Endodermal cell (in vitro differentiated cells): ENCODE data around the gene GAST. TPM values are rescaled to one million over a fixed set of nuclear protein-coding genes. Genes with fewer than 3 reads are reported as not detected.

Experiments
- DNase-seq: peaks from one replicate; pipeline ENCODE4 v3.0.0-alpha.2; 2017
- H3K27ac ChIP-seq: 2 replicates; pipeline ENCODE4 v1.5.1; 2013; ENCODE audit warnings: mild to moderate bottlenecking, low read depth, low read length, moderate library complexity
- H3K27me3 ChIP-seq: 2 replicates; pipeline ENCODE4 v1.6.1; 2013; ENCODE audit warnings: mild to moderate bottlenecking, low read length, moderate library complexity; ENCODE audit not compliant: insufficient read depth, control insufficient read depth, poor library complexity, severe bottlenecking
- H3K36me3 ChIP-seq: 2 replicates; pipeline ENCODE4 v1.7.0; 2013; ENCODE audit warnings: mild to moderate bottlenecking, low read length, moderate library complexity; ENCODE audit not compliant: control insufficient read depth, insufficient read depth
- H3K4me1 ChIP-seq: one replicate; pipeline ENCODE4 v1.7.0; 2013; ENCODE audit warnings: low read length; ENCODE audit not compliant: control insufficient read depth, insufficient read depth
- H3K4me3 ChIP-seq: 2 replicates; pipeline ENCODE4 v1.5.1; 2013; ENCODE audit warnings: mild to moderate bottlenecking, low read length, moderate library complexity
- H3K9ac ChIP-seq: 2 replicates; pipeline ENCODE4 v1.6.1; 2013; ENCODE audit warnings: mild to moderate bottlenecking, low read length, moderate library complexity; ENCODE audit not compliant: poor library complexity, severe bottlenecking; ENCODE audit errors: extremely low read depth
- H3K9me3 ChIP-seq: 2 replicates; pipeline ENCODE4 v1.6.1; 2013; ENCODE audit warnings: mild to moderate bottlenecking, low read length, moderate library complexity; ENCODE audit not compliant: control insufficient read depth
- H3K27ac Mint-ChIP-seq: 2 replicates; pipeline ENCODE4 v1.8.0; 2020; ENCODE audit warnings: mixed read lengths
- H3K27me3 Mint-ChIP-seq: 2 replicates; pipeline ENCODE4 v1.8.0; 2021; ENCODE audit warnings: mild to moderate bottlenecking, mixed read lengths; ENCODE audit not compliant: insufficient read depth
- H3K36me3 Mint-ChIP-seq: 2 replicates; pipeline ENCODE4 v1.8.0; 2020; ENCODE audit warnings: low read depth, mixed read lengths
- H3K4me1 Mint-ChIP-seq: 2 replicates; pipeline ENCODE4 v1.8.0; 2020; ENCODE audit warnings: mixed read lengths
- H3K4me3 Mint-ChIP-seq: 2 replicates; pipeline ENCODE4 v1.8.0; 2020; ENCODE audit warnings: mild to moderate bottlenecking, moderate library complexity, mixed read lengths
- H3K9me3 Mint-ChIP-seq: 2 replicates; pipeline ENCODE4 v1.8.0; 2020; ENCODE audit warnings: mild to moderate bottlenecking, mixed read lengths
- WGBS, 2 experiments: methylation state at CpG; one replicate each; pipeline versions ENCODE4 v1.1.5 to v1.1.7; 2013; ENCODE audit warnings: missing lambda C conversion rate in 2 of 2, mixed read lengths in 1 of 2; ENCODE audit not compliant: insufficient coverage in 1 of 2, insufficient read length in 1 of 2; 5-methylcytosine and 5-hydroxymethylcytosine counted together
- total RNA-seq, 2 donors: library from RNA; stranded (reverse); fragmentation: NEBNext Ultra II Directional in 1 of 2; extraction: Animal tissue kit (Norgen Biotek cat#: 25700) in 1 of 2; gene quantifications; 2 replicates in 1 of 2; 3 replicates in 1 of 2; pipeline ENCODE4 v1.2.1, GENCODE V29; 2021
- TF ChIP-seq, protein P1 (sequence below): fragments of 200-600 bp; sonication (generic); conservative IDR thresholded peaks from 2 replicates; pipeline ENCODE4 v1.5.0; 2021; ENCODE audit warnings: antibody characterized with exemption, mild to moderate bottlenecking

GAST gene
- total RNA-seq, 2 donors from 2014 or later = not detected

DNA sequence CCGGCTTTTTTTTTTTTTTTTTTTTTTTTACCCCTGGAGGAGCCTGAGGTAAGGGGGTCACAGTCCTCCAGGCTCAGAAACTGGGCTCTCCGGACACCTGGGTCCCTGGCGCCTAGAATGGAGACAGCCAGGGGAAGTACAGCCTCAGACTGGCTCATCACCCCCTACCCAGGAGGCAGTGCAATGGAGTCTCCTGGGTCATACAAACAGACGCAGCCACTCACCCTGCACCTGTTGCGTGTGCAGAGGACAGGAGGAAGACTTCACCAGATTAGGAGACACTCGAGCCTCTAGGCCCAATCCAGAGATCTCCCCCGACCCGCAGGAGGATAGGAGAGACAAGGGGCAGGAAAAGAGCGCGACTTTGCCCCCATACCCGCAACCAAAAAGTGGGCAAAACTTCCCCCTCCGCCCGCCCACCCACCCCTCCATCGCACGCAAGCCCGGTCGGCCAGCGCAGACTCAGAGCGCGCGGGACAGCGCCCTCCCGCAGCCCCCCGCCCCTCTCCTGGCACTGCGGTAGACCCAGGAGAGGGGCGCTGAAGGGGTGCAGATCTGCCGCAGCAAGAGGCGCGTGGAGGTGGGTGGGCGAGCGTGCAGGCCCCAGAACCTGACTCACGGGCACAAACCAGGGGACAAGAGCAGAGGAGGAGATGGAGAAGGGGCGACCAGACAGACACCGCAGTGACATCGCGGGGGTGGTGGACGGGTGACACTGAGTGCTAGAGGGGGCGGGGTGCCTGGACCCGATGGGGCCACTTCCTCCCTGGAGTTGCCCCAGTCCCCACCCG, 21.4 kb downstream of the GAST start:
- Histone ChIP-seq H3K27me3 (peaks cover 68% of the 10 kb centered on the region), H3K4me1 (no peaks in the 10 kb centered on the region), H3K27ac (no peak overlapping the region), H3K4me3 (peak overlapping the region; percentile 84), H3K36me3 (no peaks in the 10 kb centered on the region), H3K9me3 (no peaks in the 10 kb centered on the region), H3K9ac (no peak overlapping the region)
- H3K36me3 Mint-ChIP-seq = no peaks in the 10 kb centered on the region
- peak overlapping the region; percentile 56 for H3K4me3 Mint-ChIP-seq
- TF ChIP-seq, protein P1, sequence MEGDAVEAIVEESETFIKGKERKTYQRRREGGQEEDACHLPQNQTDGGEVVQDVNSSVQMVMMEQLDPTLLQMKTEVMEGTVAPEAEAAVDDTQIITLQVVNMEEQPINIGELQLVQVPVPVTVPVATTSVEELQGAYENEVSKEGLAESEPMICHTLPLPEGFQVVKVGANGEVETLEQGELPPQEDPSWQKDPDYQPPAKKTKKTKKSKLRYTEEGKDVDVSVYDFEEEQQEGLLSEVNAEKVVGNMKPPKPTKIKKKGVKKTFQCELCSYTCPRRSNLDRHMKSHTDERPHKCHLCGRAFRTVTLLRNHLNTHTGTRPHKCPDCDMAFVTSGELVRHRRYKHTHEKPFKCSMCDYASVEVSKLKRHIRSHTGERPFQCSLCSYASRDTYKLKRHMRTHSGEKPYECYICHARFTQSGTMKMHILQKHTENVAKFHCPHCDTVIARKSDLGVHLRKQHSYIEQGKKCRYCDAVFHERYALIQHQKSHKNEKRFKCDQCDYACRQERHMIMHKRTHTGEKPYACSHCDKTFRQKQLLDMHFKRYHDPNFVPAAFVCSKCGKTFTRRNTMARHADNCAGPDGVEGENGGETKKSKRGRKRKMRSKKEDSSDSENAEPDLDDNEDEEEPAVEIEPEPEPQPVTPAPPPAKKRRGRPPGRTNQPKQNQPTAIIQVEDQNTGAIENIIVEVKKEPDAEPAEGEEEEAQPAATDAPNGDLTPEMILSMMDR = no peak
- H3K4me1 Mint-ChIP-seq = peaks cover 9% of the 10 kb centered on the region
- 13 to 17% methylated on average over 10 to 34 of the region's 40 CpGs for WGBS, 2 experiments
- H3K9me3 Mint-ChIP-seq = no peaks in the 10 kb centered on the region
- no peak overlapping the region for H3K27ac Mint-ChIP-seq
- peaks cover 80% of the 10 kb centered on the region for H3K27me3 Mint-ChIP-seq
- no peak for DNase-seq

GRCh38 chr17:41734139-41734948, 22.2 kb downstream of the GAST start, which contains the start of gene HAP1:
Gene HAP1 (minus strand): TSS chr17:41734643. CDS start chr17:41734634, 9 bp downstream.
- Histone ChIP-seq H3K9ac (peak within 1 kb of the TSS; percentile 69), H3K4me3 (peak within 1 kb of the TSS; percentile 84), H3K27me3 (peaks cover 68% of the 10 kb centered on the region), H3K9me3 (no peaks in the 10 kb centered on the region), H3K4me1 (no peaks in the 10 kb centered on the region), H3K36me3 (no peaks in the 10 kb centered on the region), H3K27ac (no peak within 1 kb of the TSS)
- DNase-seq = peak; percentile 94
- TF ChIP-seq, protein P1 = no peak
- Mint-ChIP-seq H3K4me3 (peak within 1 kb of the TSS; percentile 56), H3K27ac (peak within 1 kb of the TSS; percentile 78), H3K9me3 (no peaks in the 10 kb centered on the region), H3K27me3 (peaks cover 80% of the 10 kb centered on the region), H3K4me1 (peaks cover 9% of the 10 kb centered on the region), H3K36me3 (no peaks in the 10 kb centered on the region)
- 0% methylated on average over 18 to 77 of the region's 77 CpGs for WGBS, 2 experiments

- no peak overlapping the region for H3K27ac ChIP-seq
- Mint-ChIP-seq H3K4me3 (peak overlapping the region; percentile 56), H3K36me3 (no peaks in the 10 kb centered on the region), H3K9me3 (no peaks in the 10 kb centered on the region), H3K27me3 (peaks cover 80% of the 10 kb centered on the region), H3K4me1 (peaks cover 9% of the 10 kb centered on the region), H3K27ac (no peak overlapping the region)
- peaks cover 68% of the 10 kb centered on the region for H3K27me3 ChIP-seq
- H3K9ac ChIP-seq = peak overlapping the region; percentile 69
- WGBS, 2 experiments = 4 to 5% methylated on average over 21 to 23 of the region's 23 CpGs
- TF ChIP-seq, protein P1 = no peak
- DNase-seq = no peak
- H3K4me3 ChIP-seq = peak overlapping the region; percentile 84
- H3K36me3 ChIP-seq = no peaks in the 10 kb centered on the region
- no peaks in the 10 kb centered on the region for H3K9me3 ChIP-seq
- H3K4me1 ChIP-seq = no peaks in the 10 kb centered on the region
Observed at GRCh38 chr17:41734949-41735313, 22.8 kb downstream of the GAST start.
